CD8-positive, alpha-beta memory T cell (primary cell): Measurements from ENCODE around the gene S100A14. TPM values are rescaled to one million over a fixed set of nuclear protein-coding genes. Genes with fewer than 3 reads are reported as not detected.
A peak's percentile ranks its signal among the peaks of the same experiment; 100 is the strongest.

Source experiments
- CTCF ChIA-PET: fragments of 350-600 bp; sonication (Branson Sonifier 250); formaldehyde crosslinking; loops from one replicate; lab custom pipeline; 2021; ENCODE audit warnings: antibody characterized with exemption; lab: Charles Lee
- POLR2A ChIA-PET: fragments of 350-600 bp; sonication (Branson Sonifier 250); formaldehyde crosslinking; loops from one replicate; lab custom pipeline; 2021; ENCODE audit warnings: antibody characterized with exemption; lab: Charles Lee
- DNase-seq, 5 donors: peaks; one replicate each; pipeline versions ENCODE4 v3.0.0 to v3.0.0-alpha.2; 2020 to 2022; ENCODE audit warnings: mixed read lengths in 1 of 5
- H3K27ac ChIP-seq: one replicate; pipeline ENCODE4 v1.7.0; 2013; ENCODE audit warnings: low read depth, mild to moderate bottlenecking, low read length, moderate library complexity
- H3K27me3 ChIP-seq: 2 replicates; pipeline ENCODE4 v1.7.0; 2013; ENCODE audit warnings: low read length, mild to moderate bottlenecking; ENCODE audit not compliant: insufficient read depth, poor library complexity, severe bottlenecking
- H3K36me3 ChIP-seq: 2 replicates; pipeline ENCODE4 v1.7.0; 2013; ENCODE audit warnings: mild to moderate bottlenecking, low read length, moderate library complexity; ENCODE audit not compliant: insufficient read depth
- H3K4me1 ChIP-seq: 2 replicates; pipeline ENCODE4 v1.7.0; 2013; ENCODE audit warnings: mild to moderate bottlenecking, low read length, moderate library complexity; ENCODE audit not compliant: insufficient read depth
- H3K4me3 ChIP-seq: 2 replicates; pipeline ENCODE4 v1.7.0; 2013; ENCODE audit warnings: mild to moderate bottlenecking, low read length
- H3K9me3 ChIP-seq: 2 replicates; pipeline ENCODE4 v1.7.0; 2013; ENCODE audit warnings: mild to moderate bottlenecking, low read length
- H3K27ac Mint-ChIP-seq, 8 donors: one replicate each; pipeline ENCODE4 v1.8.0; 2020 to 2021; ENCODE audit warnings: mixed read lengths in 8 of 8, mild to moderate bottlenecking in 6 of 8, inconsistent platforms in 3 of 8, moderate library complexity in 3 of 8
- H3K27me3 Mint-ChIP-seq, 2 donors: one replicate each; pipeline ENCODE4 v1.8.0; 2020 to 2021; ENCODE audit warnings: mixed read lengths in 2 of 2, mild to moderate bottlenecking in 1 of 2, moderate library complexity in 1 of 2
- H3K36me3 Mint-ChIP-seq, 3 donors: one replicate each; pipeline ENCODE4 v1.8.0; 2020 to 2021; ENCODE audit warnings: mixed read lengths in 3 of 3, inconsistent platforms in 1 of 3, mild to moderate bottlenecking in 1 of 3
- H3K4me1 Mint-ChIP-seq, 3 donors: one replicate each; pipeline ENCODE4 v1.8.0; 2020 to 2021; ENCODE audit warnings: mixed read lengths in 3 of 3, inconsistent platforms in 1 of 3, mild to moderate bottlenecking in 1 of 3
- H3K4me3 Mint-ChIP-seq, 7 donors: one replicate each; pipeline ENCODE4 v1.8.0; 2020 to 2021; ENCODE audit warnings: mixed read lengths in 7 of 7, mild to moderate bottlenecking in 6 of 7, moderate library complexity in 4 of 7, inconsistent platforms in 2 of 7
- H3K9me3 Mint-ChIP-seq, 5 donors: one replicate each; pipeline ENCODE4 v1.8.0; 2020 to 2022; ENCODE audit warnings: mixed read lengths in 5 of 5, mild to moderate bottlenecking in 3 of 5, moderate library complexity in 2 of 5, inconsistent platforms in 1 of 5
- polyA plus RNA-seq: library from polyadenylated mRNA; unstranded; fragments of 300-500 nt; fragmentation: Illumina TruSeq; gene quantifications from one replicate; pipeline ENCODE4 v1.2.3, GENCODE V29; 2021
- total RNA-seq, 2 experiments: library from RNA; stranded (reverse); gene quantifications; one replicate each; pipeline ENCODE4 v1.2.3, GENCODE V29; 2021

Gene S100A14
- total RNA-seq (not detected), polyA plus RNA-seq (not detected)

- H3K4me3 ChIP-seq, result no peak within 1 kb of the TSS
- Mint-ChIP-seq H3K4me3 (no peak within 1 kb of the TSS), H3K27me3 (peaks cover 0 to 6% of the 10 kb centered on the region in 2 donors), H3K9me3 (no peaks in the 10 kb centered on the region), H3K4me1 (peaks cover 0 to 4% (median 0%) of the 10 kb centered on the region in 3 donors), H3K27ac (peak within 1 kb of the TSS in 2 of 8 donors; percentile 23 to 24), H3K36me3 (no peaks in the 10 kb centered on the region)
- H3K4me1 ChIP-seq, result no peaks in the 10 kb centered on the region
- H3K9me3 ChIP-seq, result no peaks in the 10 kb centered on the region
- ChIA-PET POLR2A (no interaction called here), CTCF (no interaction called here)
- no peak for DNase-seq
- H3K36me3 ChIP-seq, result no peaks in the 10 kb centered on the region
- H3K27me3 ChIP-seq, result no peaks in the 10 kb centered on the region
- H3K27ac ChIP-seq, result no peak within 1 kb of the TSS
Observed at GRCh38 chr1:153616144-153616916, at the start of gene S100A14. Gene S100A14 (minus strand): TSS chr1:153616325. CDS start chr1:153615858, 467 bp downstream.

- Mint-ChIP-seq H3K4me3 (no peak overlapping the region), H3K36me3 (peaks cover 24 to 88% (median 27%) of the 10 kb centered on the region in 3 donors), H3K27ac (peak overlapping the region in 1 of 8 donors; percentile 70), H3K4me1 (peaks cover 17 to 31% (median 26%) of the 10 kb centered on the region in 3 donors), H3K27me3 (peaks cover 0 to 1% of the 10 kb centered on the region in 2 donors), H3K9me3 (no peaks in the 10 kb centered on the region)
- no peaks in the 10 kb centered on the region for H3K9me3 ChIP-seq
- CTCF ChIA-PET, result interaction anchor here (1.8 kb wide), 1 partner anchor 14 kb away, joined by 8 read pairs; the partner anchor contains the start of gene NPR1
- DNase-seq, result no peak
- no peak overlapping the region for H3K4me3 ChIP-seq
- H3K36me3 ChIP-seq, result peaks cover 68% of the 10 kb centered on the region
- H3K27me3 ChIP-seq, result no peaks in the 10 kb centered on the region
- POLR2A ChIA-PET, result no interaction called here
- H3K27ac ChIP-seq, result no peak overlapping the region
- H3K4me1 ChIP-seq, result peaks cover 17% of the 10 kb centered on the region
Observed at GRCh38 chr1:153663211-153663610, 47.1 kb upstream of the S100A14 start.

GRCh38 chr1:153662269-153662668 is 46.1 kb upstream of the S100A14 start:
- no peak for DNase-seq
- Histone ChIP-seq H3K27ac (no peak overlapping the region), H3K36me3 (peaks cover 59% of the 10 kb centered on the region), H3K4me3 (no peak overlapping the region), H3K4me1 (peaks cover 18% of the 10 kb centered on the region), H3K9me3 (no peaks in the 10 kb centered on the region), H3K27me3 (no peaks in the 10 kb centered on the region)
- CTCF ChIA-PET, result interaction anchor here (1.8 kb wide), 1 partner anchor 15 kb away, joined by 8 read pairs; the partner anchor contains the start of gene NPR1
- POLR2A ChIA-PET, result no interaction called here
- Mint-ChIP-seq H3K4me1 (peaks cover 13 to 23% (median 18%) of the 10 kb centered on the region in 3 donors), H3K9me3 (no peaks in the 10 kb centered on the region), H3K27ac (peak overlapping the region in 3 of 8 donors; percentile 45 to 70 (median 56)), H3K4me3 (peak overlapping the region in 2 of 7 donors; percentile 23 to 61), H3K27me3 (peaks cover 0 to 1% of the 10 kb centered on the region in 2 donors), H3K36me3 (peaks cover 17 to 79% (median 19%) of the 10 kb centered on the region in 3 donors)

GRCh38 chr1:153661111-153661708 is 45.1 kb upstream of the S100A14 start:
- no peak for DNase-seq
- no peaks in the 10 kb centered on the region for H3K9me3 Mint-ChIP-seq
- Histone ChIP-seq H3K36me3 (peaks cover 48% of the 10 kb centered on the region), H3K27me3 (no peaks in the 10 kb centered on the region), H3K4me3 (no peak overlapping the region), H3K9me3 (no peaks in the 10 kb centered on the region), H3K27ac (no peak overlapping the region), H3K4me1 (peaks cover 18% of the 10 kb centered on the region)
- peak overlapping the region in 3 of 8 donors; percentile 56 to 73 (median 60) for H3K27ac Mint-ChIP-seq
- H3K4me1 Mint-ChIP-seq, result peaks cover 13 to 23% (median 18%) of the 10 kb centered on the region in 3 donors
- peaks cover 17 to 68% (median 17%) of the 10 kb centered on the region in 3 donors for H3K36me3 Mint-ChIP-seq
- H3K27me3 Mint-ChIP-seq, result peaks cover 0 to 1% of the 10 kb centered on the region in 2 donors
- CTCF ChIA-PET, result interaction anchor here (1.8 kb wide), 1 partner anchor 16 kb away, joined by 8 read pairs; the partner anchor contains the start of gene NPR1
- peak overlapping the region in 5 of 7 donors; percentile 19 to 65 (median 32) for H3K4me3 Mint-ChIP-seq
- POLR2A ChIA-PET, result no interaction called here

- DNase-seq, result no peak
- CTCF ChIA-PET, result interaction anchor here (1.2 to 2.0 kb wide), 2 partner anchors 10 to 26 kb away, joined by 3 to 8 read pairs; partner anchors contain the start of genes CHTOP and ILF2
- peak overlapping the region; percentile 94 to 97 (median 96) for H3K4me3 Mint-ChIP-seq
Observed at GRCh38 chr1:153659656-153660055, 43.5 kb upstream of the S100A14 start.

GRCh38 chr1:153659175-153659534 is 43.0 kb upstream of the S100A14 start:
- H3K4me1 Mint-ChIP-seq, result peaks cover 13 to 21% (median 18%) of the 10 kb centered on the region in 3 donors
- peak overlapping the region; percentile 94 to 97 (median 96) for H3K4me3 Mint-ChIP-seq
- Histone ChIP-seq H3K9me3 (no peaks in the 10 kb centered on the region), H3K36me3 (peaks cover 30% of the 10 kb centered on the region), H3K27me3 (no peaks in the 10 kb centered on the region), H3K4me1 (peaks cover 18% of the 10 kb centered on the region), H3K4me3 (peak overlapping the region; percentile 91), H3K27ac (peak overlapping the region; percentile 86)
- no peak for DNase-seq
- peak overlapping the region in 7 of 8 donors; percentile 26 to 96 (median 95) for H3K27ac Mint-ChIP-seq
- H3K36me3 Mint-ChIP-seq, result peaks cover 9 to 48% (median 10%) of the 10 kb centered on the region in 3 donors
- CTCF ChIA-PET, result interaction anchor here (0.6 to 2.0 kb wide), 4 partner anchors 11 to 70 kb away, joined by 3 to 8 read pairs (median 4); partner anchors contain the start of genes CHTOP and ILF2
- POLR2A ChIA-PET, result interaction anchor here (0.8 to 1.7 kb wide), 5 partner anchors 9 to 116 kb away, joined by 3 to 18 read pairs (median 3); partner anchors contain the start of genes CHTOP, ILF2 and SLC27A3
- H3K27me3 Mint-ChIP-seq, result no peaks in the 10 kb centered on the region
- no peaks in the 10 kb centered on the region for H3K9me3 Mint-ChIP-seq

More at GRCh38 chr1:153659656-153660055, 43.5 kb upstream of the S100A14 start:
- Mint-ChIP-seq H3K27ac (peak overlapping the region in 7 of 8 donors; percentile 49 to 96 (median 87)), H3K27me3 (no peaks in the 10 kb centered on the region), H3K4me1 (peaks cover 13 to 21% (median 18%) of the 10 kb centered on the region in 3 donors), H3K9me3 (no peaks in the 10 kb centered on the region), H3K36me3 (peaks cover 11 to 53% (median 14%) of the 10 kb centered on the region in 3 donors)
- H3K9me3 ChIP-seq, result no peaks in the 10 kb centered on the region
- POLR2A ChIA-PET, result interaction anchor here (0.6 to 1.7 kb wide), 5 partner anchors 8 to 155 kb away, joined by 3 to 18 read pairs (median 3); partner anchors contain the start of genes CHTOP and ILF2
- peaks cover 33% of the 10 kb centered on the region for H3K36me3 ChIP-seq
- peak overlapping the region; percentile 27 for H3K27ac ChIP-seq
- peak overlapping the region; percentile 91 for H3K4me3 ChIP-seq
- peaks cover 18% of the 10 kb centered on the region for H3K4me1 ChIP-seq
- no peaks in the 10 kb centered on the region for H3K27me3 ChIP-seq

- Histone ChIP-seq H3K4me1 (peaks cover 18% of the 10 kb centered on the region), H3K4me3 (peak within 1 kb of the TSS; percentile 91), H3K27ac (peak within 1 kb of the TSS; percentile 86), H3K27me3 (no peaks in the 10 kb centered on the region), H3K9me3 (no peaks in the 10 kb centered on the region), H3K36me3 (peaks cover 25% of the 10 kb centered on the region)
- Mint-ChIP-seq H3K36me3 (peaks cover 6 to 42% (median 8%) of the 10 kb centered on the region in 3 donors), H3K27me3 (no peaks in the 10 kb centered on the region), H3K4me3 (peak within 1 kb of the TSS; percentile 94 to 97 (median 96)), H3K4me1 (peaks cover 13 to 21% (median 18%) of the 10 kb centered on the region in 3 donors), H3K9me3 (no peaks in the 10 kb centered on the region), H3K27ac (peak within 1 kb of the TSS; percentile 87 to 98 (median 96))
- peak; percentile 82 to 91 (median 84) for DNase-seq
- ChIA-PET POLR2A (interaction anchor here (0.6 to 1.7 kb wide), 6 partner anchors 9 to 117 kb away, joined by 3 to 18 read pairs (median 3); partner anchors contain the start of genes CHTOP, ILF2 and SLC27A3), CTCF (interaction anchor here (0.6 to 2.0 kb wide), 4 partner anchors 11 to 71 kb away, joined by 3 to 8 read pairs (median 4); partner anchors contain the start of genes CHTOP and ILF2)
Observed at GRCh38 chr1:153658400-153659174, 42.5 kb upstream of the S100A14 start, which contains the start of gene SNAPIN. Gene SNAPIN (plus strand): TSS chr1:153658703. CDS start chr1:153658744, 41 bp downstream.
